ENCODE measurements around the gene LMAN2L. TPM values are rescaled to one million over a fixed set of nuclear protein-coding genes. Genes with fewer than 3 reads are reported as not detected.
A peak's percentile ranks its signal among the peaks of the same experiment; 100 is the strongest.

Gene LMAN2L
- total and polyA plus RNA-seq, 2 of the 8 experiments (the other 6 are each of a cell fraction or from before 2014, with no cell fraction given), result 14.3 to 17.6 TPM

DNA sequence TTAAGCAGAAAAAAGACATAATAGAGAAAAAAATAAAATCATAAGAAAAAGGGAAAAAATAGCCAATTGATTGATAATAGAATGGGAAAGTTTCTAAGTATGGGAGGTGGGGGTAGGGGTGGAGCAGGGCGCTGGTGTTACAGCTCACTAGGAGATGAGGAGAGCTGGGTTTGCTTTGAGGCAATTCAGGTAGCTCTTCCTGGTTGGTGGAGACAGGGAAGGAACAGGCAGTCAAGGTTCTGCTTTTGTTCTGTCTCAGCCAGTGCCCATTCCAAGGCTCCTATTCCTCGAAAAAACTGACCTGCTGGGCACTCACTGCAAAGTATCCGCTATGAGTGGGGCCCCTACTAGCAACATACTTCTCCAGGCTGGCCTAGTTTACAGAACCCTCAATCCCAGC is 19.1 kb upstream of the LMAN2L start:
- Histone ChIP-seq H3K4me2 (ENCODE audit: insufficient read depth in 1 of 2, low read depth in 2 of 2, low read length in 2 of 2) (no peak overlapping the region), H3K9ac (replicated peaks in 1 of 4; ENCODE audit: extremely low read depth in 1 of 4, low read depth in 3 of 4, low read length in 3 of 4) (no peak overlapping the region), H3K79me2 (ENCODE audit: control insufficient read depth in 1 of 2, insufficient read depth in 2 of 2, low read length in 2 of 2) (peaks cover 0 to 7% of the 10 kb centered on the region in 2 experiments; a peak in 1 of 4 replicates), H2BK5ac (ENCODE audit: low read depth, low read length) (peak overlapping the region; percentile 44; the same call in 1 of the 2 replicates), H3K56ac (replicated peaks; ENCODE audit: insufficient read length, low read depth, low read length) (no peak overlapping the region), H3K18ac (ENCODE audit: extremely low read depth, low read length) (no peak overlapping the region; the same call in 1 of the 2 replicates), H3K4me3 (ENCODE audit: extremely low read depth in 1 of 4, insufficient read depth in 2 of 4, low read depth in 3 of 4, low read length in 4 of 4) (no peak overlapping the region), H3K9me3 (ENCODE audit: insufficient read depth in 2 of 2, low read depth in 1 of 2, low read length in 1 of 2) (no peaks in the 10 kb centered on the region), H3K27me3 (replicated peaks in 1 of 4; ENCODE audit: control insufficient read depth in 3 of 4, extremely low read depth in 1 of 4, insufficient read depth in 3 of 4, low read length in 3 of 4) (peaks cover 0 to 8% (median 4%) of the 10 kb centered on the region in 4 experiments; a peak in 2 of 7 replicates), H3K23ac (ENCODE audit: insufficient read length) (no peak overlapping the region), H3K36me3 (ENCODE audit: control insufficient read depth in 2 of 4, insufficient read depth in 4 of 4, low read length in 3 of 4) (no peaks in the 10 kb centered on the region), H2BK120ac (replicated peaks; ENCODE audit: low read depth, low read length) (no peak overlapping the region), H3K79me1 (ENCODE audit: low read depth, low read length) (no peaks in the 10 kb centered on the region), H2AK5ac (ENCODE audit: low read depth, low read length) (no peak overlapping the region), H3K4me1 (replicated peaks in 1 of 4; ENCODE audit: control insufficient read depth in 3 of 4, insufficient read depth in 4 of 4, low read length in 3 of 4) (peaks cover 6 to 35% (median 20%) of the 10 kb centered on the region in 4 experiments), H4K20me1 (replicated peaks in 1 of 2; ENCODE audit: control insufficient read depth in 1 of 2, insufficient read depth in 2 of 2, low read length in 2 of 2) (peaks cover 0 to 7% of the 10 kb centered on the region in 2 experiments), H3K4ac (replicated peaks; ENCODE audit: insufficient read length, low read depth, low read length) (no peak overlapping the region), H2BK15ac (ENCODE audit: low read length) (no peak overlapping the region), H2AFZ (ENCODE audit: low read length) (no peak overlapping the region; the same call in 1 of the 2 replicates), H4K5ac (ENCODE audit: insufficient read length, low read depth, low read length) (no peak overlapping the region), H3K27ac (ENCODE audit: low read depth, low read length) (no peak overlapping the region), H2BK20ac (ENCODE audit: low read length) (no peak overlapping the region), H2BK12ac (ENCODE audit: low read depth, low read length) (no peak overlapping the region), H3K14ac (ENCODE audit: insufficient read length) (no peak overlapping the region), H3K23me2 (ENCODE audit: low read depth, low read length) (peaks cover 11% of the 10 kb centered on the region), H4K8ac (ENCODE audit: extremely low read depth, insufficient read depth, low read length) (no peak overlapping the region), H4K91ac (replicated peaks; ENCODE audit: insufficient read length, low read length) (no peak overlapping the region)
- POLR2A ChIA-PET (ENCODE audit: partially characterized antibody), result interaction anchor here (0.7 to 1.1 kb wide), 2 partner anchors 62 to 73 kb away, joined by 3 read pairs; no protein-coding TSS in a partner anchor
- no peak for DNase-seq (ENCODE audit: low read depth in 1 of 2, low spot score in 2 of 2)
- 81% methylated on average over 3 of the region's 3 CpGs; no CpG with 5 or more reads in 1 of the 2 experiments for WGBS, 2 experiments (ENCODE audit: extremely low coverage in 1 of 2, insufficient coverage in 1 of 2, insufficient read length in 1 of 2, insufficient replicate concordance in 2 of 2, low coverage in 1 of 2, low lambda C conversion rate in 2 of 2, missing lambda C conversion rate in 1 of 2)
- CTCF ChIA-PET (ENCODE audit: partially characterized antibody), result interaction anchor here (0.5 to 5.5 kb wide), 8 partner anchors 10 to 154 kb away, joined by 3 to 46 read pairs (median 4); no protein-coding TSS in a partner anchor
- FAIRE-seq, result no peak
- TF ChIP-seq TAF7 (optimal IDR thresholded peaks at IDR 0.05; ENCODE audit: borderline replicate concordance, low read depth, low read length) (no peak), GABPA (IDR thresholded peaks at IDR 0.05; ENCODE audit: borderline replicate concordance, insufficient read depth, low read length) (no peak), NRF1 (IDR thresholded peaks at IDR 0.05; ENCODE audit: low read depth, low read length) (no peak), POLR2A (IDR thresholded peaks at IDR 0.05; ENCODE audit: control extremely low read depth in 1 of 2, low read depth in 2 of 2, low read length in 2 of 2) (no peak), RBBP5 (IDR thresholded peaks at IDR 0.05; ENCODE audit: borderline replicate concordance, low read depth, low read length) (no peak), SAP30 (IDR thresholded peaks at IDR 0.05; ENCODE audit: insufficient read depth, insufficient replicate concordance, low read length) (no peak), POU5F1 (IDR thresholded peaks at IDR 0.05; ENCODE audit: low read depth, low read length) (no peak), CHD1 (IDR thresholded peaks at IDR 0.05; ENCODE audit: low read depth, low read length) (no peak), PHF8 (conservative IDR thresholded peaks at IDR 0.05; ENCODE audit: low read depth, low read length) (no peak), EGR1 (IDR thresholded peaks at IDR 0.05; ENCODE audit: borderline replicate concordance, low read depth, low read length) (no peak), ZNF274 (IDR thresholded peaks at IDR 0.05; ENCODE audit: borderline replicate concordance, extremely low read depth, low read length) (no peak), RFX5 (IDR thresholded peaks at IDR 0.05; ENCODE audit: borderline replicate concordance, low read depth, low read length) (no peak), TBP (IDR thresholded peaks at IDR 0.05; ENCODE audit: low read depth, low read length) (no peak), SIX5 (IDR thresholded peaks at IDR 0.05; ENCODE audit: low read depth, low read length) (no peak), CREB1 (IDR thresholded peaks at IDR 0.05) (no peak)

Data from H1 (cell line).